Measurements from ENCODE around the gene MX1.

MX1 gene

DNA sequence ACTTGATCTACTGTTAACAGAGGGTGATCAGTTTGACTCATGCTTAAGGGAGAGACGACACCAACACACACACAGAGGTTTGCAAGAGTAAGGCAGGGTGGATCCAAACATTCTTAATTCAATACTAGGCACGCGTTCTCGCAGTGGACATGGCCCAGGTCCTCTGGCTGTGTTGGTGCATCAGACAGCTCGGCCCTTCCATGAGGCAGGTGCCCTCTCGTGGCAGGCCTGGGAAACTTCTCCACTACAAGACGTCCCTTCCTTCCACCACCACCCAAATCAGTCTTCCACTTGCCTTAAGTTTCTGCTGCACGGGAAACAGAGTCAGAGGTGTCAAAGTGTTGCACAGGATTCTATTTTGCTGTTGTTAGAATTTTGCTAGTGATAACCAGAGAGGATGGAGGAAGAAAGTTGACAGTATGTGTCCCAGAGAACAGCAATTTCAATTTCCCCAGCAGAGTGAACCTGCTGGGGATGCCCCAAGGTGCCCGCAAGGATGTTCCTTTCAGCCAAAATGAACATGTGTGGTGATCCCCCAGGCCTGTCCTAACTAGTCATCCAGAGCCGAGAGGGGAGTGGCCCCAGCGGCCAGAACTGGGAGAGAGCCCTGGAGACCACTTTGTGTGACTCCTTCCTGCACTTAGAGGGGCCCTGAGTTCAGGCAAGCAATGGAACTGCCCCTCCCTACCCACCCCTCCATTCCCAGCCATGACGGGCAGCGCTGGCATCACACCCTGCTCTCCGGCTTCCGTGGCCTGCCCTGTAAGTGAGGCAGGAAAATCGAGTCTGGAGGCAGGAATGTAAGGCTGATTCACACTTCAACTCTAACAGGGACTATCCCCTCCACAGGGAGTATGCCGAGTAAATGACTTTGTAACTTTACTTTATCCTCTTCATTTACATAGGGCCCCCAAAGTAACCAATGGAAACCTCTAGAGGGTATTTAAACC lies 34.8 kb downstream of the MX1 start:
- TF ChIP-seq CTCF (conservative IDR thresholded peaks at IDR 0.05; ENCODE audit: low read length) = peak; percentile 95
- no peak overlapping the region for H3K4me3 ChIP-seq (ENCODE audit: low read length)
- peak; percentile 80 for DNase-seq (ENCODE audit: low read depth)

GRCh38 chr21:41465176-41465781 lies 39.2 kb downstream of the MX1 start:
- TF ChIP-seq CTCF (conservative IDR thresholded peaks at IDR 0.05; ENCODE audit: low read length) = no peak
- no peak overlapping the region for H3K4me3 ChIP-seq (ENCODE audit: low read length)
- no peak for DNase-seq (ENCODE audit: low read depth)

DNA sequence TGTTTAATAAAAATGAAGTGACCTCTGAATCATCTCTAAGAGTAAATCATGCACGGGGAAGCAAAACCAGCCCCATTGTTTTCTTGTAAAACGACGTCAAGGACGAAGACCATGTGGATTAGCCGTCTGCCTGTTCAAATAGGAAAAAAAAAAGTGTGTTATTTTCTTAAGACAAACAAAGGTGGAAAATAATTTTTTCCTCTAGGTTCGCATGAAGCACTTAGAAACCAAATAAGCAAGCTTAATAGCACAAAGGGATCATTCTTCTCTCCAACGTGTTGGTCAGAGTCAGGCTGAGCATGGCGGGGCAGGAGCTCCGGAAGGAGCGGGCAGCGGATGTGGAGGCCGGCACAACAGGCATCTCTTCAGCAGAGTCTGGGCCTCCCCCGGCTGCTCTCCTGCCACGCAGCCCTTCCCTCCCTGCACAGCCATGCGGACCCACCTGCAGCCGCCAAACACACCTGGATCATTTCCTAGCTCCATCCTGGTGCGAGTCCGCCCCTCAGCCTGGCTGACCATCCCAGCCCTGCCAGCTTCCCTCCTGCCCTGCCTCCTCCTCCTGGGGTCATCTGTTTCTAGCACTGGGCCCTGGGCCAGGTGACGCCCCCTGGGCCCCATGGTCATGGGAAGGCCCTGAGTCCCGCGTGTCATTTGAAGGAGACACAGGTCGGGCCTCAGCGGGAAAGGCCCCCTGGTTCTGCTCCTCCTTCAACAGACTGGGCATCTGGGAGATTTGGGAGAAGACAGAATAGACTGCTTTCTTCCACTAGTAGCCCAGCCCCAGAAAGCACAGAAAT lies 40.2 kb downstream of the MX1 start:
- DNase-seq (ENCODE audit: low read depth) = no peak
- no peak for TF ChIP-seq CTCF (conservative IDR thresholded peaks at IDR 0.05; ENCODE audit: low read length)
- H3K4me3 ChIP-seq (ENCODE audit: low read length) = no peak overlapping the region

- no peak for DNase-seq (ENCODE audit: low read depth)
- no peak overlapping the region for H3K4me3 ChIP-seq (ENCODE audit: low read length)
- no peak for TF ChIP-seq CTCF (conservative IDR thresholded peaks at IDR 0.05; ENCODE audit: low read length)
Measured at GRCh38 chr21:41470054-41470453, 44.0 kb downstream of the MX1 start.

GRCh38 chr21:41472753-41473548 lies 46.9 kb downstream of the MX1 start:
- H3K4me3 ChIP-seq (ENCODE audit: low read length) = no peak overlapping the region
- no peak for TF ChIP-seq CTCF (conservative IDR thresholded peaks at IDR 0.05; ENCODE audit: low read length)
- DNase-seq (ENCODE audit: low read depth) = no peak

GRCh38 chr21:41475714-41476420 lies 49.8 kb downstream of the MX1 start:
- no peak for DNase-seq (ENCODE audit: low read depth)
- H3K4me3 ChIP-seq (ENCODE audit: low read length) = no peak overlapping the region
- TF ChIP-seq CTCF (conservative IDR thresholded peaks at IDR 0.05; ENCODE audit: low read length) = no peak
